Keratinocyte (primary cell): Measurements from ENCODE around the gene FGF22. TPM values are rescaled to one million over a fixed set of nuclear protein-coding genes. Genes with fewer than 3 reads are reported as not detected.

ENCODE experiments used
- DNase-seq: peaks from one replicate; pipeline ENCODE4 v3.0.0-alpha.2; 2011; ENCODE audit warnings: low read depth, missing footprints, low spot score
- FAIRE-seq: peaks from 2 replicates; lab custom pipeline; 2011; peaks lifted over from hg19 to GRCh38; lab: Jason Lieb, UNC
- H2AFZ ChIP-seq: 2 replicates; pipeline ENCODE4 v1.6.0; 2012; ENCODE audit warnings: low read length, control low read depth, inconsistent platforms; ENCODE audit not compliant: control insufficient read depth
- H3K27ac ChIP-seq: 2 replicates; pipeline ENCODE4 v1.5.1; 2011; ENCODE audit warnings: low read length; ENCODE audit not compliant: control insufficient read depth, insufficient read depth
- H3K27me3 ChIP-seq: 3 replicates; pipeline ENCODE4 v1.6.0; 2011; ENCODE audit warnings: low read length; ENCODE audit not compliant: control insufficient read depth, insufficient read depth; ENCODE audit errors: extremely low read depth
- H3K36me3 ChIP-seq, 2 experiments: 2 replicates in 1 of 2; 3 replicates in 1 of 2; pipeline ENCODE4 v1.5.1; 2011; ENCODE audit warnings: low read length in 2 of 2, mild to moderate bottlenecking in 1 of 2; ENCODE audit not compliant: control insufficient read depth in 2 of 2, insufficient read depth in 2 of 2; ENCODE audit errors: extremely low read depth in 1 of 2
- H3K4me1 ChIP-seq: 3 replicates; pipeline ENCODE4 v1.5.1; 2011; ENCODE audit warnings: low read length; ENCODE audit not compliant: control insufficient read depth, insufficient read depth; ENCODE audit errors: extremely low read depth
- H3K4me2 ChIP-seq: 3 replicates; pipeline ENCODE4 v1.6.0; 2011; ENCODE audit warnings: low read depth, low read length; ENCODE audit not compliant: control insufficient read depth, insufficient read depth; ENCODE audit errors: extremely low read depth
- H3K4me3 ChIP-seq, 3 experiments: fragments of 200-600 bp in 1 of 3; sonication (generic) in 1 of 3; 2 replicates in 2 of 3; 3 replicates in 1 of 3; pipeline ENCODE4 v1.5.1; 2011 to 2016; ENCODE audit warnings: low read length in 3 of 3, mild to moderate bottlenecking in 3 of 3, control low read depth in 2 of 3, inconsistent platforms in 1 of 3, low read depth in 1 of 3, mixed read lengths in 1 of 3, mixed run types in 1 of 3, moderate library complexity in 1 of 3; ENCODE audit not compliant: control insufficient read depth in 2 of 3, insufficient read depth in 2 of 3; ENCODE audit errors: extremely low read depth in 1 of 3
- H3K79me2 ChIP-seq: 2 replicates; pipeline ENCODE4 v1.6.0; 2012; ENCODE audit warnings: low read length; ENCODE audit not compliant: control insufficient read depth, insufficient read depth
- H3K9ac ChIP-seq: 3 replicates; pipeline ENCODE4 v1.6.0; 2011; ENCODE audit warnings: low read length; ENCODE audit not compliant: control insufficient read depth, insufficient read depth; ENCODE audit errors: extremely low read depth
- H3K9me1 ChIP-seq: 3 replicates; pipeline ENCODE4 v1.6.0; 2011; ENCODE audit warnings: low read length; ENCODE audit not compliant: control insufficient read depth, insufficient read depth; ENCODE audit errors: extremely low read depth
- H3K9me3 ChIP-seq: 2 replicates; pipeline ENCODE4 v1.5.1; 2012; ENCODE audit warnings: low read depth, low read length; ENCODE audit not compliant: control insufficient read depth
- H4K20me1 ChIP-seq: 3 replicates; pipeline ENCODE4 v1.6.0; 2011; ENCODE audit warnings: low read length; ENCODE audit not compliant: control insufficient read depth, insufficient read depth; ENCODE audit errors: extremely low read depth
- CTCF ChIP-seq, 3 experiments: IDR thresholded peaks in 1 of 3; conservative IDR thresholded peaks in 1 of 3; optimal IDR thresholded peaks in 1 of 3; 2 replicates in 2 of 3; 3 replicates in 1 of 3; pipeline versions ENCODE3 to v1.5.1; 2011; ENCODE audit warnings: low read length in 3 of 3, mild to moderate bottlenecking in 3 of 3, moderate library complexity in 2 of 3, control low read depth in 1 of 3, inconsistent platforms in 1 of 3; ENCODE audit not compliant: insufficient read depth in 2 of 3; ENCODE audit errors: extremely low read depth in 1 of 3
- EZH2 ChIP-seq: IDR thresholded peaks from one replicate; pipeline ENCODE4 v1.6.1; 2012; ENCODE audit warnings: inconsistent platforms, mild to moderate bottlenecking, low read length, moderate library complexity
- dilution Hi-C: fragments of 300-500 bp; cut with MboI; formaldehyde crosslinking; loops from one replicate; pipeline ENCODE4 v1.7.0; 2020; ENCODE audit warnings: low sequenced_read_pairs; ENCODE audit not compliant: extremely low pct_ligation_motif_present
- polyA plus RNA-seq, 5 experiments: library from polyadenylated mRNA; depleted of rRNA in 3 of 5; stranded (reverse) in 3 of 5; stranded (forward) in 1 of 5; unstranded in 1 of 5; fragments of >200 nt; gene quantifications; 1 replicate in 1 of 5; 2 replicates in 3 of 5; 3 replicates in 1 of 5; pipeline versions ENCODE4 v1.2.1 to v1.2.3, GENCODE V29; 2011 to 2012; ENCODE audit warnings: missing spikeins in 2 of 5, low read depth in 1 of 5, low replicate concordance in 1 of 5

The FGF22 gene
- polyA plus RNA-seq, 1 donor (not counting 4 experiments of a cell fraction or from before 2014, with no cell fraction given) = not detected

- Histone ChIP-seq H2AFZ (no peak overlapping the region), H3K27me3 (peaks cover 52% of the 10 kb centered on the region)
Observed at GRCh38 chr19:592101-592500, 47.6 kb upstream of the FGF22 start.

GRCh38 chr19:593055-593454 is 46.6 kb upstream of the FGF22 start:
- Histone ChIP-seq H3K4me3 (no peak overlapping the region), H3K79me2 (no peaks in the 10 kb centered on the region), H3K9me1 (no peaks in the 10 kb centered on the region), H3K4me2 (no peak overlapping the region), H3K9me3 (no peaks in the 10 kb centered on the region), H3K4me1 (peaks cover 8% of the 10 kb centered on the region), H3K36me3 (no peaks in the 10 kb centered on the region), H2AFZ (no peak overlapping the region), H4K20me1 (peaks cover 4% of the 10 kb centered on the region), H3K9ac (no peak overlapping the region), H3K27ac (no peak overlapping the region), H3K27me3 (peaks cover 52% of the 10 kb centered on the region)
- no peak for TF ChIP-seq CTCF (optimal IDR thresholded peaks at IDR 0.05 in 1 of 3, IDR thresholded peaks at IDR 0.05 in 1 of 3, conservative IDR thresholded peaks at IDR 0.05 in 1 of 3; ENCODE audit: extremely low read depth in 1 of 3, insufficient read depth in 2 of 3, low read length in 3 of 3)
- TF ChIP-seq EZH2 = no peak
- FAIRE-seq (no peak), DNase-seq (no peak)
- dilution Hi-C loops = no loop called here

More at GRCh38 chr19:592101-592500, 47.6 kb upstream of the FGF22 start:
- no peak for FAIRE-seq
- peaks cover 8% of the 10 kb centered on the region for H3K4me1 ChIP-seq
- H3K4me2 ChIP-seq = no peak overlapping the region
- no peaks in the 10 kb centered on the region for H3K9me1 ChIP-seq
- no peaks in the 10 kb centered on the region for H3K9me3 ChIP-seq
- H3K79me2 ChIP-seq = no peaks in the 10 kb centered on the region
- no peaks in the 10 kb centered on the region for H3K36me3 ChIP-seq
- no peak for DNase-seq
- no peak overlapping the region for H3K27ac ChIP-seq
- peaks cover 3% of the 10 kb centered on the region for H4K20me1 ChIP-seq
- dilution Hi-C loops = no loop called here
- TF ChIP-seq CTCF (optimal IDR thresholded peaks at IDR 0.05 in 1 of 3, IDR thresholded peaks at IDR 0.05 in 1 of 3, conservative IDR thresholded peaks at IDR 0.05 in 1 of 3; ENCODE audit: extremely low read depth in 1 of 3, insufficient read depth in 2 of 3, low read length in 3 of 3) (no peak), EZH2 (no peak)
- no peak overlapping the region for H3K4me3 ChIP-seq
- no peak overlapping the region for H3K9ac ChIP-seq
